Fibroblast of skin of abdomen (primary cell): ENCODE data around the gene RNU2-63P. TPM values are rescaled to one million over a fixed set of nuclear protein-coding genes. Genes with fewer than 3 reads are reported as not detected.
"Not testable (repeated sequence)": the region's sequence is repeated elsewhere in the genome, so short reads cannot be mapped to it uniquely, and the experiment has no call there.

Source experiments
- DNase-seq: peaks from one replicate; pipeline ENCODE4 v3.0.0-alpha.2; 2013
- polyA plus RNA-seq, 2 experiments: library from polyadenylated mRNA; unstranded; fragments of 120-200 nt; gene quantifications; one replicate each; pipeline ENCODE4 v1.2.1, GENCODE V29; 2013; ENCODE audit not compliant: insufficient read length in 2 of 2

RNU2-63P gene
- polyA plus RNA-seq (2013, experiment 1 of 2; ENCODE audit: insufficient read length): not detected
- not detected for polyA plus RNA-seq (2013, experiment 2 of 2; ENCODE audit: insufficient read length)

DNA sequence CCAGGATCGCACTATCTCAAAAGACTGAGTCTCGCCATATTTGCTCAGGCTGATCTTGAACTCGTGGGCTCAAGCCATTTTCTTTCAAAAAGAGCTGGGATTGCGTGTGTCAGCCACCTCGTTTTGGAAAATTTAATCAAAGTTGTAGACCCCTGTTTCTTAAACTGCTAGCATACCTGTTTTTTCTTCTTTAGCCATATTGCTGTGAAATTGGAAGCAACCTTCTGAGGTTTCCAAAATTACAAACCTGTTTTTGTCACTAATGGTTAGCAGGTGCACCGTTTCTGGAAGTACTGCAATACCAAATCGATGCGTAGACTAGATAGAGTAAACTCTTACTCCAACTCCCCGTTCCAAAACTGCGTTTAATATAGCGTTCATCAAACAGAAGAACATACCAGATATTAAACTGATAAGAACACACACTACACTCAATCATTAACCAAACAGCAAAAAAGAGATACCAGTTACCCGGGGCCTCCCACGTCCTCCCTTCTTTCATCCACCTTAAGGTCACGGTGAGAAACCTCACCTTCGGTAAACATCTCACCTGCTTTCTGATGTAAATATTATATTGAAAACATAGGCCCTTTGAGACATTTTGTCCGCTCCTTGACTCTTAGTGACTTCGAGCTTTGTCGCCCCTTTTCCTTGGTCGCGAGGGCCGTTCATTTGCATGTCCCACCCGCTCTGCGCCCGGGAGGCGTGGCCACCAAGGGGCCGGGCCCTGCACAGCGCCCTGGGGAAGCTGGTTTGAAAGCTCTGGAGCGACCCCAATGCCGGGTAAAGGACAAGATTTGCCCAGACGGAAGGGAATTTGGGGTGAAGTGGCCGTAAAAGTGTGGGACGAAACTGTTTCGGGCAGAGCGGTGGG lies at the start of gene RNU2-63P:
Gene RNU2-63P (minus strand): TSS at position 462 of the 874 bp plus-strand sequence.
- peak; percentile 97 for DNase-seq

- no peak for DNase-seq
Measured at GRCh38 chr2:88061295-88061694, 44.9 kb upstream of the RNU2-63P start.

DNA sequence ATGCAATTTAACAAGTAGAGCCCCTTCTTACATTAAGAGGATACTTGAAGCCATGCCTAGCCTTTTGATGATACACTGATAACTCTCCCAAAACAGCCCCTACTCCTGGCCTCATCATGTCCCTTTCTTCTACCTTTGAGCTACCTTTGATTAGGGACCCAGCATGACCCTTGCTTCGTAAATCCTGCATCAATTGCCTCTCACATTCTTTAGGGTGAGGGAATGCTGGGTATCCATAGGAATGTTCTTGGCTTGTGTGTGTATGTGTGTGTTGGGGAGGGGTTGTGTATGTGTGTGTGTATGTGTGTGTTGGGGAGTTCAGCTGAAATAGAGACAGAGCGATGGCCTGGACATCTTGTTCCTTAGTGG lies 44.5 kb upstream of the RNU2-63P start:
- no peak for DNase-seq

DNA sequence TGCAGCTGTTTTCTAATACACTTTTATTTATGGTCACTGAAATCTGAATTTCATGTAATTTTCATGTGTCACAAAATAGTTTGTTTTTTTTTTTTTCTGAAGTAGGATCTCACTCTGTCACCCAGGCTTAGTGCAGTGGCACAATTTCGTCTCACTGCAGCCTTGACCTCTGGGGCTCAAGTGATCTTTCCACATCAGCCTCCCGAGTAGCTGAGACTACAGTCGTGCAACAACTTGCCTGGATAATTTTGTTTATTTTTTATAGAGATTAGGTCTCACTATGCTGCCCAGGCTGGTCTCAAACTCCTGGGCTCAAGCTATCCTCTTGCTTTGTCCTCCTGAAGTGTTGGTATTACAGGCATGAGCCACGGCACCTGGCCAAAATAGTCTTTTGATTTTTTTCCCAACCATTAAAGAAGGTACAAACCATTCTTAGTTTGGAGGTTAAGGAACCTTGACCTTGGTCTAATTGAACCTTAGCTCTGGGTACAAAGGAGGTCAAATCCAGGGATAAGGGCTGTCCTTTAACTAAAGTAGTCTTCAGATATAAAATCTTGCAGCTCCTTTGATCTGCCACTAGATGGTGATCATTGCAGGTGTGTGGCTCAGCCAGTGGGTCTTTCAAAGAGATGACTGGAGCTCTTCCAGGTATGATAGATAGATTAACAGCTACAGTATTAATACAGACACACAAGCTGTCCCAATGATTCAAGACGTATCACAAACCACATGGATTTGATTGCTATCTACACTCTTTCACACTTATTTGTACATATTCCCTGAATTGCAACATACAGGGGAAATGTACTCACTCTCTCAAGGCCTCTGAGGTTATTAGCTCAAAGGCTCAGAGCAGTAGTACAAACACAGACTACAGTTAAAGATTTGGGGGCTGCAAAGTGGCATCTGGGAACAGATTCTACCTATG lies 43.9 kb upstream of the RNU2-63P start:
- peak; percentile 48 for DNase-seq

GRCh38 chr2:88058191-88058590 lies 41.8 kb upstream of the RNU2-63P start:
- no peak for DNase-seq

GRCh38 chr2:88057437-88057844 lies 41.1 kb upstream of the RNU2-63P start:
- DNase-seq: peak; percentile 13

DNA sequence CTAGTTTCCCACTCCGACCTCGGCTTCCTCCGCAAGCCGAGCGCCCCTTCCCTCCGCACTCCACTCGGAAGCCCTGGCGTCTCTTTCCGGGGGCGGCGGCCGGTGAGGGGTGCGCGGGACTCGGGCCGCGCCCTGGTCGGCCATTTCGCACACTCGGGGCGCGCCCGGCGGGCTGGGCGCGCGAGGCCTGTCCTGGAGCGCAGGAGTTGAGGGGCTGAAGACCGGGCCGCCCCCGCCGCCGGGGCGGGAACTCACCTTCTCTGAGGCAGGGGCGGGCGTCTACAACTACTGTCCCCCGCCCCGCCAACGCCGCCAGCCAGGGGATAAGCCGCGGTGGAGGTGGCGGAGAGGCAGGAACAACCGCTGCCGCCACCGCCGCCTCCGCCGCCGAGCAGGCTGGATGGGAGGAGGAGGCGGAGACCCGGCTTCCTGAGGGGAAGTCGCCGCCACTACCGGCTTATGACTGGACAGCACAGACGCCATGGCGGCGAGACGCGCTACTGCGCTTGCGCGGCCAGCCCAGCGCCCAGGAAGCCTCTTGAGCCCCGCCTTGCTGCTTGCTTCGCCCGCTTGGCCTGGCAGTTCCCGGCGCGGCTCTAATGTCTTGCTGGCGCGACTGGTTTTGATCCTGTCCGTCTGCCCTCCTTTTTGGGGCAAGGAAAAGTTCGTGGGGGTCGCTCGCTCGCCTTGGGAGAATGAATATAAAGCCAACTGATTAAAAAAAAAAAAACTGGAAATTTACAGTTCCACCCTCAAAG lies 39.2 kb upstream of the RNU2-63P start, which contains the start of gene KRCC1:
Gene KRCC1 (minus strand): TSS at position 413 of the 758 bp plus-strand sequence. CDS start 27,220 bp downstream, outside the sequence.
- peak; percentile 95 for DNase-seq

DNA sequence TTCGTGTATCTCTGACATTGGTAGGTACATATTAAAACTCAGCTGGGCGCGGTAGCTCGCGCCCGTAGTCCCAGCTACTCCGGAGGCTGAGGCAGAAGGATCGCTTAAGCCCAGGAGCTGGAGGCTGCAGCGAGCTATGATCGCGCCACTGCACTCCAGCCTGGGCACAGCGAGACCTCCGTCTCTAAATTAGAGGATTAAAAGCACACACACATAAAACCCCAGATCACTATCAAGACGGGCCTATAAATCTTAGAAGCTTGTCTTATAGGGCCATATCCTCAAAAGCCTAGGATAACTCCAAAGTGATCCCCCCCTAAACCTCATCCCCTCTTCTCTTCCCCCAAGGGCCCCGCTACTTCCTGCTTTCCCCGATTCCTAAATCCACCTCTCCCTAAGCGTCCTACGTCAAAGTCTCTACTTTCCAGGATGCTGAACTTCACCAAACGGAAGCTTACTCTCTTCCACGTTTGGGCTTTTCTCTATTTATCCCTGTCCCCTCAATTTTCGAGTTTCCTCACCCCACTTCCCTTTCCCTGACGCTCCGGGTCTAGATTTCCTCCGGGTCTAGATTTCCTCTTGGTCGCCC lies 38.5 kb upstream of the RNU2-63P start:
- peak; percentile 24 for DNase-seq

DNA sequence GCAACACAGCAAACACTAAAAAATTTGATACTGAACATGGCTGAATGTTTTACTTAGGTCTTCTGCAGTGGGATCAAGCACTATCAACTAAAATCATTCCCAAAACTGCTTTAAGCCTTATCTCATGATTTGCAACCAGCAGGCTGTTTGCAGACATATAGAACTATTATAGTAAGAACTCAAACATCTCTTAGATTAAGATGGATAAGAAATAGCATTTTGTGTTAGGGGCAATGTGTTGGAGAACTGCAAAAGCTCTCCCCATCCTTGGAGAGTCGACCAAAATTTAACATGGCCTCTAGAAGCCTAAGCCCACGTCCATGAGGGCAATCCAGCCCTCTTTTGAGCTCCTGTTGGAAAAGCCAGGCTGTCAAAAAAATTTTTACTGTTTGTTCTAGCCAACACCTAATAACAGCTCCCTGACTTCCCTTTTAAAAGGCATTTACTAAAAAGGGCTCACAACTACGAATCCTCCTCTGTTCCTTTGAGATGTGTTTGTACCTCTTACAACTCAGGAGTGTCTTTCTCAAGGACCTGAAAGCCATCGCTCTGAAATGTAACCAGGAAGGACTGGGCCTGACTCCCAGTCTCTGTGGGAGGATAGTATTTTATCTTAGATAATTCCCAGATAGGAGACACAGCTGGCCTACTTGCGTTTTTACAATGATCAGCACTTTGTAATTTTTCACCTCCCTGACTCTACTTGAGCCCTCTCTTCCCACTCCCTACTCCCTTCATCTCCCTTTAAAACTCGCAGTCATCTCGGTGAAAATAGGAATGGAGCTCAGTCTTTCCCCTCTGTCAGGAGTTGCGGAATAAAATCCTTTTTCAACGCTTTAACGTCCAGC lies 37.8 kb upstream of the RNU2-63P start:
- DNase-seq: no peak

GRCh38 chr2:88053296-88053695 lies 36.9 kb upstream of the RNU2-63P start:
- DNase-seq: peak; percentile 73

GRCh38 chr2:88051792-88052191 lies 35.4 kb upstream of the RNU2-63P start:
- DNase-seq: no peak

GRCh38 chr2:88049622-88050021 lies 33.3 kb upstream of the RNU2-63P start:
- DNase-seq: no peak

DNA sequence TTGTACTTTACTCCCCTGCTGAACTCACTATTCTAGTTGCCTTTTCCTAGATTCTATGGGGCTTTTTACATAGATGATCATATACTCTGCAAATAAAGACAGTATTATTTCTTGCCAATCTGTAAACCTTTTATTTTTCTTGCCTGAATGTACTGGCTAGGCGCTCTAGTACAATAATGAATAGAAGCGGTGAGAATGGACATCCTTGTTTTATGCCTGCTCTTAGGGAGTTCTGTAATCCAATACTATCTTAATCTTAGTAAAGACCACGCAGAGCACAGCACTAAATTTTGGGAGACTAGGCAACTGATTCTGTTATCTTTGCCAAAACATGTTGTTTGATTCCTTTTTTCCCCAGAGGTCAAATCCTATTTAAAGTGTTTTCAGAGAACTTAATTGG lies 32.2 kb upstream of the RNU2-63P start:
- DNase-seq: no peak

DNA sequence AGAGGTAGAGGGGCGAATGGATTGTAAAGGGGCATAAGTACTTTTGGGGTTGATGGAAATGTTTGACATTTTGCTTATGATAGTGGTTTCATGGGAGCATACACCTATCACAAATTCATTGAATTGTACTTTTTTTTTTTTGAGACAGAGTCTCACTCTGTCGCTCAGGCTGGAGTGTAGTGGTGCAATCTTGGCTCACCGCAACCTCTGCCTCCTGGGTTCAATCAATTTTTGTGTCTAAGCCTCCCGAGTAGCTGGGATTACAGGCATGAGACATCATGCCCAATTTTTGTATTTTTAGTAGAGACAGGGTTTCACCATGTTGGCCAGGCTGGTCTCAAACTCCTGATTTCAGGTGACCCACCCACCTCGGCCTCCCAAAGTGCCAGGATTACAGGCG lies 29.2 kb upstream of the RNU2-63P start:
- DNase-seq: not testable (repeated sequence)

- no peak for DNase-seq
Measured at GRCh38 chr2:88042476-88042875, 26.1 kb upstream of the RNU2-63P start.

- DNase-seq: peak; percentile 94
Measured at GRCh38 chr2:88038263-88039105, 22.1 kb upstream of the RNU2-63P start.

DNA sequence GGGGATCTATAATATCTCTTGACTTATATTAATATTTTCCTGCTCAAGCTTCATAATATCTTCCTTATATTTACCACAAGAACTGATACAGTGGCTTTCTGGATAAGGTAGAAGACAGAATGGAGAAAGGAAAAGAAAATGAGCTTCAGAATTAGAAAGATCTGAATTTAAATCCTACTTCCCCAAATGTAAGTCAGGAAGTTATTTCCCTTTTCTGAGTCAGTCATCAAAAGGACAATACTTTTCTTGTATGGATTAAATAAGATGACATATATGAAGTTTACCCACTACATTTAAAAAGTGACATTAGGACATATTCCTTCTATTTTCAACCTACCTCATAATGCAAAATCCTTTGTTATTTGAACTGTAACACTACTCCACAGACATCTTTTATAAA lies 20.3 kb upstream of the RNU2-63P start:
- DNase-seq: no peak

- DNase-seq: no peak
Measured at GRCh38 chr2:88036182-88036581, 19.8 kb upstream of the RNU2-63P start.

- no peak for DNase-seq
Measured at GRCh38 chr2:88032070-88032702, 15.8 kb upstream of the RNU2-63P start.
